H1 (cell line): Measurements from ENCODE around the gene DIDO1. TPM values are rescaled to one million over a fixed set of nuclear protein-coding genes. Genes with fewer than 3 reads are reported as not detected.

Source experiments
- CTCF ChIA-PET: fragments of 300-600 bp; sonication (Branson Sonifier 250); formaldehyde crosslinking; loops from one replicate; lab custom pipeline; 2021; ENCODE audit not compliant: partially characterized antibody; lab: Charles Lee
- POLR2A ChIA-PET: fragments of 300-600 bp; sonication (Branson Sonifier 250); formaldehyde crosslinking; loops from one replicate; lab custom pipeline; 2021; ENCODE audit warnings: inconsistent platforms; ENCODE audit not compliant: partially characterized antibody; lab: Charles Lee
- DNase-seq, 2 experiments: peaks; one replicate each; pipeline versions ENCODE4 v3.0.0 to v3.0.0-alpha.2; 2010 to 2022; ENCODE audit warnings: low spot score in 2 of 2, low read depth in 1 of 2, mixed read lengths in 1 of 2
- FAIRE-seq: peaks from 2 replicates; lab custom pipeline; 2011; peaks lifted over from hg19 to GRCh38; lab: Jason Lieb, UNC
- H2AFZ ChIP-seq: 2 replicates; pipeline ENCODE4 v1.8.1; 2012; ENCODE audit warnings: low read length, inconsistent platforms
- H2AK5ac ChIP-seq: 2 replicates; pipeline ENCODE4 v1.6.1; 2013; ENCODE audit warnings: low read depth, low read length
- H2BK120ac ChIP-seq: replicated peaks from 2 replicates; pipeline ENCODE3; 2013; ENCODE audit warnings: low read depth, low read length, inconsistent platforms
- H2BK12ac ChIP-seq: 2 replicates; pipeline ENCODE4 v1.6.1; 2013; ENCODE audit warnings: low read depth, low read length
- H2BK15ac ChIP-seq: 2 replicates; pipeline ENCODE4 v1.6.1; 2013; ENCODE audit warnings: low read length
- H2BK20ac ChIP-seq: 2 replicates; pipeline ENCODE4 v1.6.1; 2013; ENCODE audit warnings: low read length
- H2BK5ac ChIP-seq: 2 replicates; pipeline ENCODE4 v1.6.1; 2013; ENCODE audit warnings: low read depth, low read length
- H3K14ac ChIP-seq: 2 replicates; pipeline ENCODE4 v1.6.1; 2013; ENCODE audit warnings: inconsistent platforms; ENCODE audit not compliant: insufficient read length
- H3K18ac ChIP-seq: 2 replicates; pipeline ENCODE4 v1.6.1; 2013; ENCODE audit warnings: low read length; ENCODE audit errors: extremely low read depth
- H3K23ac ChIP-seq: 2 replicates; pipeline ENCODE4 v1.6.1; 2013; ENCODE audit warnings: inconsistent platforms; ENCODE audit not compliant: insufficient read length
- H3K23me2 ChIP-seq: 2 replicates; pipeline ENCODE4 v1.6.1; 2013; ENCODE audit warnings: low read depth, low read length
- H3K27ac ChIP-seq: 2 replicates; pipeline ENCODE4 v1.6.1; 2011; ENCODE audit warnings: low read depth, low read length, inconsistent platforms
- H3K27me3 ChIP-seq, 4 experiments: replicated peaks in 1 of 4; 1 replicate in 1 of 4; 2 replicates in 3 of 4; pipeline versions ENCODE4 v1.6.1 to v1.8.1; 2011 to 2013; ENCODE audit warnings: low read length in 3 of 4, mild to moderate bottlenecking in 3 of 4, inconsistent platforms in 2 of 4, mixed read lengths in 2 of 4, moderate library complexity in 1 of 4; ENCODE audit not compliant: control insufficient read depth in 3 of 4, insufficient read depth in 3 of 4; ENCODE audit errors: extremely low read depth in 1 of 4
- H3K36me3 ChIP-seq, 4 experiments: 2 replicates each; pipeline versions ENCODE4 v1.6.1 to v1.8.1; 2011 to 2013; ENCODE audit warnings: mild to moderate bottlenecking in 4 of 4, low read length in 3 of 4, moderate library complexity in 2 of 4, control low read depth in 1 of 4, inconsistent platforms in 1 of 4; ENCODE audit not compliant: insufficient read depth in 4 of 4, control insufficient read depth in 2 of 4
- H3K4ac ChIP-seq: replicated peaks from 2 replicates; pipeline ENCODE3; 2013; ENCODE audit warnings: low read length, low read depth, mixed read lengths, inconsistent platforms; ENCODE audit not compliant: insufficient read length
- H3K4me1 ChIP-seq, 4 experiments: replicated peaks in 1 of 4; 1 replicate in 1 of 4; 2 replicates in 3 of 4; pipeline versions ENCODE4 v1.6.1 to v1.8.1; 2011 to 2013; ENCODE audit warnings: low read length in 3 of 4, inconsistent platforms in 2 of 4, mixed read lengths in 1 of 4; ENCODE audit not compliant: insufficient read depth in 4 of 4, control insufficient read depth in 3 of 4
- H3K4me2 ChIP-seq, 2 experiments: 2 replicates each; pipeline versions ENCODE4 v1.6.1 to v1.8.1; 2011 to 2013; ENCODE audit warnings: low read depth in 2 of 2, low read length in 2 of 2, control low read depth in 1 of 2, inconsistent platforms in 1 of 2, mild to moderate bottlenecking in 1 of 2; ENCODE audit not compliant: insufficient read depth in 1 of 2
- H3K4me3 ChIP-seq, 4 experiments: fragments of 200-600, 300-600 bp in 1 of 4; sonication (generic), shearing (Covaris generic), sonication (Bioruptor Twin) in 1 of 4; 2 replicates each; pipeline versions ENCODE4 v1.5.1 to v1.8.1; 2011 to 2016; ENCODE audit warnings: low read length in 4 of 4, low read depth in 3 of 4, control low read depth in 2 of 4, inconsistent platforms in 2 of 4, mild to moderate bottlenecking in 2 of 4, mixed read lengths in 1 of 4, moderate library complexity in 1 of 4; ENCODE audit not compliant: insufficient read depth in 2 of 4; ENCODE audit errors: extremely low read depth in 1 of 4
- H3K56ac ChIP-seq: replicated peaks from 2 replicates; pipeline ENCODE3; 2013; ENCODE audit warnings: low read depth, mild to moderate bottlenecking, mixed read lengths, low read length, inconsistent platforms; ENCODE audit not compliant: insufficient read length
- H3K79me1 ChIP-seq: 2 replicates; pipeline ENCODE4 v1.6.1; 2013; ENCODE audit warnings: low read depth, low read length, control low read depth
- H3K79me2 ChIP-seq, 2 experiments: 2 replicates each; pipeline versions ENCODE4 v1.6.1 to v1.8.1; 2012 to 2013; ENCODE audit warnings: low read length in 2 of 2, mild to moderate bottlenecking in 2 of 2, inconsistent platforms in 1 of 2; ENCODE audit not compliant: insufficient read depth in 2 of 2, control insufficient read depth in 1 of 2
- H3K9ac ChIP-seq, 4 experiments: replicated peaks in 1 of 4; 1 replicate in 1 of 4; 2 replicates in 3 of 4; pipeline versions ENCODE4 v1.6.1 to v1.8.1; 2011 to 2013; ENCODE audit warnings: low read depth in 3 of 4, low read length in 3 of 4, control low read depth in 2 of 4, mild to moderate bottlenecking in 2 of 4, moderate library complexity in 2 of 4, inconsistent platforms in 1 of 4; ENCODE audit errors: extremely low read depth in 1 of 4
- H3K9me3 ChIP-seq, 2 experiments: 2 replicates each; pipeline versions ENCODE4 v1.6.1 to v1.8.1; 2012 to 2013; ENCODE audit warnings: mild to moderate bottlenecking in 2 of 2, moderate library complexity in 2 of 2, control low read depth in 1 of 2, inconsistent platforms in 1 of 2, low read depth in 1 of 2, low read length in 1 of 2, mixed read lengths in 1 of 2; ENCODE audit not compliant: insufficient read depth in 2 of 2
- H4K20me1 ChIP-seq, 2 experiments: replicated peaks in 1 of 2; 2 replicates each; pipeline versions ENCODE3 to v1.8.1; 2011 to 2013; ENCODE audit warnings: inconsistent platforms in 2 of 2, low read length in 2 of 2, mild to moderate bottlenecking in 1 of 2; ENCODE audit not compliant: insufficient read depth in 2 of 2, control insufficient read depth in 1 of 2
- H4K5ac ChIP-seq: 2 replicates; pipeline ENCODE4 v1.6.1; 2013; ENCODE audit warnings: low read length, low read depth, mixed read lengths, inconsistent platforms; ENCODE audit not compliant: insufficient read length
- H4K8ac ChIP-seq: 2 replicates; pipeline ENCODE4 v1.8.0; 2013; ENCODE audit warnings: mild to moderate bottlenecking, moderate library complexity, low read length, inconsistent platforms; ENCODE audit not compliant: insufficient read depth; ENCODE audit errors: extremely low read depth
- H4K91ac ChIP-seq: replicated peaks from 2 replicates; pipeline ENCODE3; 2013; ENCODE audit warnings: low read length, mixed read lengths, inconsistent platforms; ENCODE audit not compliant: insufficient read length
- CEBPB ChIP-seq: IDR thresholded peaks from 2 replicates; pipeline ENCODE4 v1.6.1; 2012; ENCODE audit warnings: low read depth, low read length
- POLR2A ChIP-seq, 2 experiments: IDR thresholded peaks; 1 replicate in 1 of 2; 2 replicates in 1 of 2; pipeline ENCODE4 v1.6.1; 2011; ENCODE audit warnings: low read depth in 2 of 2, low read length in 2 of 2, mild to moderate bottlenecking in 2 of 2; ENCODE audit errors: control extremely low read depth in 1 of 2
- WGBS, 2 experiments: shearing (Covaris generic) in 1 of 2; methylation state at CpG; one replicate each; pipeline versions ENCODE4 v1.1.6 to v1.1.7; 2013 to 2015; ENCODE audit warnings: low lambda C conversion rate in 2 of 2, mixed read lengths in 2 of 2, inconsistent platforms in 1 of 2, low coverage in 1 of 2, missing lambda C conversion rate in 1 of 2; ENCODE audit not compliant: insufficient replicate concordance in 2 of 2, insufficient coverage in 1 of 2, insufficient read length in 1 of 2; ENCODE audit errors: extremely low coverage in 1 of 2, missing lambda C conversion rate in 1 of 2; 5-methylcytosine and 5-hydroxymethylcytosine counted together
- polyA plus RNA-seq, 7 experiments: library from polyadenylated mRNA; depleted of rRNA in 3 of 7; stranded (reverse) in 5 of 7; unstranded in 2 of 7; fragments of >200 nt in 5 of 7; fragments of 200-250 nt in 2 of 7; gene quantifications; 1 replicate in 5 of 7; 2 replicates in 1 of 7; 4 replicates in 1 of 7; pipeline versions ENCODE4 v1.2.1 to v1.2.3, GENCODE V29; 2011 to 2013; ENCODE audit warnings: missing spikeins in 2 of 7, mixed read lengths in 2 of 7
- total RNA-seq: library from RNA; stranded (reverse); fragmentation: NEBNext Ultra II Directional; extraction: Animal tissue kit (Norgen Biotek cat#: 25700); gene quantifications from 2 replicates; pipeline ENCODE4 v1.2.1, GENCODE V29; 2021

DIDO1 gene
- total and polyA plus RNA-seq, 2 of the 8 experiments (the other 6 are each of a cell fraction or from before 2014, with no cell fraction given): 53.6 to 82.8 TPM

GRCh38 chr20:62885896-62886708 is 40.2 kb downstream of the DIDO1 start:
- TF ChIP-seq CEBPB (no peak; the same call in 1 of the 2 replicates), POLR2A (IDR thresholded peaks at IDR 0.05; ENCODE audit: control extremely low read depth in 1 of 2, low read depth in 2 of 2, low read length in 2 of 2) (peak in 1 of 2 experiments; percentile 31; a peak in 1 of 3 replicates)
- TF ChIP-seq, all 59 proteins: peak for 1
- Histone ChIP-seq H4K5ac (no peak overlapping the region), H4K20me1 (peaks cover 8 to 12% of the 10 kb centered on the region in 2 experiments), H3K4ac (no peak overlapping the region), H3K79me1 (peaks cover 3% of the 10 kb centered on the region; the same call in 1 of the 2 replicates), H3K27me3 (no peaks in the 10 kb centered on the region), H3K9ac (no peak overlapping the region), H3K23me2 (no peaks in the 10 kb centered on the region), H2BK15ac (peak overlapping the region; percentile 53; the same call in 1 of the 2 replicates), H3K36me3 (peaks cover 27 to 43% (median 34%) of the 10 kb centered on the region in 4 experiments), H3K4me2 (no peak overlapping the region), H2BK20ac (no peak overlapping the region), H3K79me2 (no peaks in the 10 kb centered on the region), H4K8ac (no peak overlapping the region), H2BK12ac (0 out of 2 replicates have a peak overlapping the region, but pooled peaks have one; percentile 33), H3K14ac (no peak overlapping the region), H2BK120ac (no peak overlapping the region), H3K4me3 (no peak overlapping the region), H3K27ac (peak overlapping the region; percentile 19; the same call in 1 of the 2 replicates), H3K4me1 (peaks cover 0 to 19% (median 9%) of the 10 kb centered on the region in 4 experiments; a peak in 5 of 7 replicates), H4K91ac (no peak overlapping the region), H2BK5ac (no peak overlapping the region; the same call in 1 of the 2 replicates), H3K56ac (no peak overlapping the region), H3K23ac (no peak overlapping the region), H2AK5ac (no peak overlapping the region), H2AFZ (no peak overlapping the region), H3K9me3 (peaks cover 0 to 3% of the 10 kb centered on the region in 2 experiments; a peak in 1 of 4 replicates), H3K18ac (no peak overlapping the region; the same call in 1 of the 2 replicates)
- POLR2A ChIA-PET: interaction anchor here (0.7 to 8.5 kb wide), 8 partner anchors 8 to 99 kb away, joined by 3 to 88 read pairs (median 6); partner anchors contain the start of gene GID8
- no peak for DNase-seq
- FAIRE-seq: no peak
- WGBS, 2 experiments: 90% methylated on average over 23 of the region's 23 CpGs; no CpG with 5 or more reads in 1 of the 2 experiments
- CTCF ChIA-PET: interaction anchor here (1.0 to 6.4 kb wide), 4 partner anchors 9 to 21 kb away, joined by 3 to 56 read pairs (median 8); no protein-coding TSS in a partner anchor
